HG03064 (cell line): ENCODE results near the gene SYMPK.
A peak's percentile ranks its signal among the peaks of the same experiment; 100 is the strongest.

ENCODE experiments used
- ATAC-seq: cut with Tn5 transposase; IDR thresholded peaks from one replicate; pipeline ENCODE4 v1.9.1; 2021; ENCODE audit warnings: low read depth; ENCODE audit not compliant: unreplicated experiment

Gene SYMPK

GRCh38 chr19:45769821-45770191, 93.1 kb downstream of the SYMPK start:
- ATAC-seq = no peak

GRCh38 chr19:45768984-45769782, 93.8 kb downstream of the SYMPK start, which contains the start of gene SIX5:
Gene SIX5, minus strand, starts transcription at chr19:45769252. Its CDS starts 408 bp downstream, at chr19:45768844.
- ATAC-seq = peak; percentile 50

- no peak for ATAC-seq
These were observed 94.3 kb downstream of the SYMPK start for GRCh38 chr19:45768655-45768983.

DNA sequence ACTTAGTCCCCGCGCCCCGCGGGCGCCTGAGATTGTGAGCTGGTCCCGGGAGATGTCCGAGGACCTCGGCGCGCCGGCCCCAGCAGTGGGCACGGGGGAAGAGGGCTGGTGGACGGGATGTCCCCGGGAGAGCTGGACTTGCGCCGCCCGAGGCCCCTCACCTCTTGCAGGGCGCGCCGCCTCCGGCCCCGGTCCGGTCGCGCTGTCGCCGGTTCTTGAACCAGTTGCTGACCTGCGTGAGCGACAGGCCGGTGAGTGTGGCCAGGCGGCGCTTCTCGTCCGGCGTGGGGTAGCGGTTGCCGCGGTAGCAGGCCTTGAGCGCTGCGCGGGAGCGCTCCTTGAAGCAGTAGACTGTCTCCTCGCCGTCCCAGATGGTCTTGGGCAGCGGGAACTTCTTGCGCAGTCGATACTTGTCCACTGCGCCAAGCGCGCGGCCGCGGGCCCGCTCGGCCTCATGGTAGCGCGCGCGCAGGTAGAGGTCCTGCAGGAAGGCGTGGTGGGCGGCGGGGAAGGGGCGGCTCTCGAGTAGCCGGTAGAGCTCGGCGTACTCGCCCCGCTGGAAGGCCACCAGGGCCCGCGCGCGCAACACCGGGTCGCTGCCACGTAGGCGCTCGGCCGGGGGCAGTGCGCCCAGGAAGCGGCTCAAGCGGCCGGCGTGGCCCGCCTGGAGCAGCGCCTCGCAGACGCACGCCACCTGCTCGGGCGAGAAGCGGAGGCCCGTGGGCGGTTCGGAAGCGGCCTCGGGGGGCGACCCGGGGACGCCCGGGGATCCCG, 94.9 kb downstream of the SYMPK start:
- ATAC-seq = no peak

DNA sequence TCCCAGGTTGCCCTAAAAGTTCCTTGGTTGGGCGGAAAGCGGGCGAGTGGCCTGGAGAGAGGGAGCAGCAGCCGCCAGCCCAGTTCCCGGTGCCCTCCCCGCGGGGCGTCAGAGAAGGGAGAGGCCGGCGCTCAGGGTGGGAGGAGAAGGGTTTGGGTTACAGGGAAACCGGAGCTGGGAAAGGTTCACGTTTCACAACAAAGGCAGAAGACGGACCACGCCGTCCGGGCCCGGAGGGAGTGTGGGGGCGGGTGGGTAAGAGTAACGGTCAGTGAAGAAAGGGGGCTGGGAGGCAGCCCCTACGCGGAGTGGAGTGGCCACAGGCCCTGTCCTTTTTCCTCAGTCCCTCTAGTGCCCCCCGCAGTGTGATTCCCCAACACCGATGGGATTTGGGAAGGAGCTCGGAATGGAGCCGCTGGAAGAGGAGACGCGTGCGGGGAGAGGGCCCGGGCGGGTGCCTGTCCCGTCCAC, 95.5 kb downstream of the SYMPK start:
- no peak for ATAC-seq

DNA sequence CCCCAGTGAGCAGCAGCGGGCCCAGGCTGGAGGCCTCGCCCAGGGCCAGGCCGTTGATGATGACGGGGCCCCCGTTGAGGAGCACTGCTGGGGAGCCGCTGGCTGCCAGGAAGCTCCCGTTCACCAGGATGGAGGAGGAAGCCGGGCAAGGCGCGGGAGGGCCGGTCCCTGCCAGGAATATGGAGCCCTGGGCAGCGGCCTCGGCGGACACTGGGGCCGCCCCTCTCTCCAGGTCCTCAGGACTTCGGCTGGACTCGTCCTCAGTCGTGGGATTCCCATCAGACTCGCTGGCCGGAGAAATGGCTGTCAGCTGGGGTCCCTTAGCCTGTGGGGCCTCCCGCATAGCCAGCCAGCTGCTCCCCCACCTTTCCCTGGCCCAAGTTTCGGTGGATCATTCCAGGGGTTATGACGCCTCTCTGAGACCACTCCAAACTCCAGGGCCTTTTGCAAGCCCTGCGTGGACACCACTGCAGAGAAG, 96.0 kb downstream of the SYMPK start:
- ATAC-seq = no peak

- no peak for ATAC-seq
These were observed 96.6 kb downstream of the SYMPK start for GRCh38 chr19:45766296-45766868.

GRCh38 chr19:45765702-45766295, 97.1 kb downstream of the SYMPK start:
- no peak for ATAC-seq
